ENCODE measurements around the gene ST8SIA4. TPM values are rescaled to one million over a fixed set of nuclear protein-coding genes. Genes with fewer than 3 reads are reported as not detected.
A peak's percentile ranks its signal among the peaks of the same experiment; 100 is the strongest.

The ST8SIA4 gene
- total RNA-seq, 2 donors from 2014 or later, result 1.9 to 2.4 TPM

DNA sequence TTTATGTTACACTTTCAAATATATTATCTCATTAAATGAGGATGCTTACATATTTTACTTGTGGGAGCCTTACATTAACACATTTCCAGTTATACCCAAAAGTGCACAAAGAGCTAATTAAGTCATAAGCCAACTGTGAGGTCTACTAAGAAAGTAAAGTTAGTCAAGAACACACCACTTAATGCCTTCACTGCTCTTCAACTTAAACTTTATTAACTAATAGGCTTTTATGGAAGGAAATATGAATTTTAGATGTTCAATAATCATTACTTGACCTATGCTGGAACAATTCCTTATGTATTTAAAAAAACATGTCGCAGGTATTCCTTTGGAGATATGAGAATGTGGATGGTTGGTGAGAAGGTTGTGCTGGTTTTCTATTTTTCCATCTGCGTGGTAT, 3.4 kb downstream of the ST8SIA4 start:
- peak overlapping the region in 1 of 2 donors; percentile 58 for H3K4me3 ChIP-seq
- peaks cover 0 to 14% of the 10 kb centered on the region in 2 donors for H3K4me1 ChIP-seq
- peak overlapping the region in 1 of 2 donors; percentile 78 for H3K27ac ChIP-seq
- no peaks in the 10 kb centered on the region for H3K36me3 ChIP-seq
- no peaks in the 10 kb centered on the region for H3K9me3 ChIP-seq
- H3K27me3 ChIP-seq, result no peaks in the 10 kb centered on the region
- DNase-seq (ENCODE audit: low spot score), result no peak
- TF ChIP-seq, protein P1, sequence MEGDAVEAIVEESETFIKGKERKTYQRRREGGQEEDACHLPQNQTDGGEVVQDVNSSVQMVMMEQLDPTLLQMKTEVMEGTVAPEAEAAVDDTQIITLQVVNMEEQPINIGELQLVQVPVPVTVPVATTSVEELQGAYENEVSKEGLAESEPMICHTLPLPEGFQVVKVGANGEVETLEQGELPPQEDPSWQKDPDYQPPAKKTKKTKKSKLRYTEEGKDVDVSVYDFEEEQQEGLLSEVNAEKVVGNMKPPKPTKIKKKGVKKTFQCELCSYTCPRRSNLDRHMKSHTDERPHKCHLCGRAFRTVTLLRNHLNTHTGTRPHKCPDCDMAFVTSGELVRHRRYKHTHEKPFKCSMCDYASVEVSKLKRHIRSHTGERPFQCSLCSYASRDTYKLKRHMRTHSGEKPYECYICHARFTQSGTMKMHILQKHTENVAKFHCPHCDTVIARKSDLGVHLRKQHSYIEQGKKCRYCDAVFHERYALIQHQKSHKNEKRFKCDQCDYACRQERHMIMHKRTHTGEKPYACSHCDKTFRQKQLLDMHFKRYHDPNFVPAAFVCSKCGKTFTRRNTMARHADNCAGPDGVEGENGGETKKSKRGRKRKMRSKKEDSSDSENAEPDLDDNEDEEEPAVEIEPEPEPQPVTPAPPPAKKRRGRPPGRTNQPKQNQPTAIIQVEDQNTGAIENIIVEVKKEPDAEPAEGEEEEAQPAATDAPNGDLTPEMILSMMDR (IDR thresholded peaks at IDR 0.05), result no peak

DNA sequence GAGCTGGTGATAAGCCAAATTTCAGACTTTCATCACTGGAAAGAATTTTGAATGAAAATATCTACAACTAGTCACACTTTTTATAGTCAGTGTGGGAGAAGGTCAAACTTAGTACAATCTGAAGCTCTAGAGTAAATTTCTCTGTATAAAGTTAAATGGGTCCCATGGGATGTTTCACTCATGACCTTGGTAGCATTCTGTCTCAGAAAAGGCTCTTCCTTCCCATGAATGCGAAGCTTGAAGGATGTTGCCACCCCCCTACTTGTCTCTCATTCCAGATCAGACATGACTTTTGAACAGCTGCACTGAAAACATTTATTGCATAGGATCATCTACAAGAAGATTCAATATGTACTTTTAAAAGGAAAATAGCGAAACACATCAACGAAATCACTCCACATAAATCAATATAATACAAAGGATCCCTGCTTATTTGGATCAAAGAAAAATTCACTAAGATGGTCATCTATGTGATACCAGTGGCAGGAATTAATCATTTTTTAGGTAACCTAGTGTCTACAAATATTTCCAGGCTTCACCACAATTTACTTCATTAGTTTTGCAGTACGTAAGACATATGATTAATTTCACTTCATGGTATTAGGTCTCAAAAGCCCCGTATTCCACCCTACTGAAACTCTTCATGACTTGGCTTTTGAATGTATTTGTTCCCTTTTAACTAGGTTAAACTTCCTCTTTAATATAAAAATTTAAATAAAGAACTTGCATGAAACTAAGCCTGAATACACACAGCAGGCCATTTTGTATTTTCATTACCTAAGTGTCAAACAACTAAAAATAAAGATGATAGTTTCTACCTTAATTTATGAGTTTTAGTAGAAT, 4.4 kb downstream of the ST8SIA4 start:
- Histone ChIP-seq H3K27ac (no peak overlapping the region), H3K4me3 (no peak overlapping the region), H3K36me3 (no peaks in the 10 kb centered on the region), H3K9me3 (no peaks in the 10 kb centered on the region), H3K4me1 (peaks cover 0 to 14% of the 10 kb centered on the region in 2 donors), H3K27me3 (no peaks in the 10 kb centered on the region)
- TF ChIP-seq, protein P1 (IDR thresholded peaks at IDR 0.05), result no peak
- no peak for DNase-seq (ENCODE audit: low spot score)

DNA sequence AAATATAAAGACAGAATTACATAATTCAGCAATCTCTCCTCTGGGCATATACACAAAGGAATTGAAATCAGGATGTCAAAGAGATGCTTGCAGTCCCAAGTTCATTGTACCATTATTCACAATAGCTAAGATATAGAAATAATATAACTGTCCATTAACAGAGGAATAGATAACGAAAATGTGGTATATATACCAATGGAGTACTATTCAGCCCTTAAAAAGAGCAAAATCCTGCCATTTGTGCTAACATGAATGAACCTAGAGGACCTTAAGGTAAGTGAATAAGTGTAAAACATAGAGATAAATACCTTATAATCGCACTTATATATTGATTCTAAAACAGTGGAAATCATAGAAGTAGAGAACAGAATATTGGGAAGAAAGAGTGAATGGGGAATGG, 7.0 kb downstream of the ST8SIA4 start:
- H3K4me3 ChIP-seq, result no peak overlapping the region
- no peak for DNase-seq (ENCODE audit: low spot score)
- H3K36me3 ChIP-seq, result no peaks in the 10 kb centered on the region

DNA sequence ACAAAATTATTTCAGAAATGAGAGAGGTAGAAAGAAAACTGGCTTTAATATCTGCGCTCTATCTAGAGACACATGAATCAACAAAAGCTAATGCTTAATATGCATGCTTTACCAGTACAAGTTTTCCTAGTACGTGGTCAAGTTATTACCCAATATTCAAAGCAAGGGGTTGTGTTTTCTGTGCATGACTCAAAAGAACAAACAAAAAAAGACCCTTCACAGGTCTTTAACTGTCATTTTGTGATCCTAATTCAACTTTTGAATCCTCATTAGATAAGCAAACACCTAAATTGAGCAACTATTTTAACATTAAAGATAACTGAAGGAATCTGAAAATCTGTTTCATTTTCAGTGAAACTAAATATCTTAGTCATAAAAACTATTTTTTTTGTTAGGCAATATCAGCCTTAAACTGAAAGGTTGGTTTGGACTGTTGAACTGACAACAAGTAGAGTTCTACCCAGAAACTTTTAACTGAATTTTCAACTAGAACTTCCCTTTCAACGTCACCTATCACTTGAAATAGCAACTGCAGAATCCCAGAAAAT, 12.5 kb downstream of the ST8SIA4 start:
- Histone ChIP-seq H3K9me3 (no peaks in the 10 kb centered on the region), H3K36me3 (no peaks in the 10 kb centered on the region), H3K27ac (peak overlapping the region; percentile 36 to 43), H3K27me3 (no peaks in the 10 kb centered on the region), H3K4me1 (no peaks in the 10 kb centered on the region), H3K4me3 (peak overlapping the region; percentile 3 to 5)
- TF ChIP-seq, protein P1 (IDR thresholded peaks at IDR 0.05), result no peak
- no peak for DNase-seq (ENCODE audit: low spot score)

More for the DNA sequence above, 7.0 kb downstream of the ST8SIA4 start:
- TF ChIP-seq, protein P1 (IDR thresholded peaks at IDR 0.05), result no peak
- Histone ChIP-seq H3K4me1 (peaks cover 0 to 12% of the 10 kb centered on the region in 2 donors), H3K27me3 (no peaks in the 10 kb centered on the region), H3K9me3 (no peaks in the 10 kb centered on the region), H3K27ac (no peak overlapping the region)

DNA sequence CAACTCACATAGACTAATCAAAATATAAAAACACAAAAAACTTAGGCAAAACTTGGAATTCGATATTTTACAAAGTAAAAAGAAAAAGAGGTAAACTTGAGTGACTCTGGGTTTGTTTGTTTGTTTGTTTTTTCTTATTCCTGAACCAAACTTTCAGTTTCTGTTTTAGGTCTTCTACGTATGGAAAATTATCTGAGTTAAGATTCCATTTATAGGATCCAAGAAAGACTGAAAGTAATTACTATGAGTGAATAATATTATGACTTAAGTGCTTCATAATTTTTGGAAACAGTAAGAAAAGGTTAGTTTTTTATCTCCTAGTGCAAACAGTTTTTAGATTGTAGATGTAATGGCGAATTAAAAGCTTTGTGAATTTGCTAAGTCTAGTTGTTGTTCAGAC, 13.2 kb downstream of the ST8SIA4 start:
- TF ChIP-seq, protein P1 (IDR thresholded peaks at IDR 0.05), result no peak
- Histone ChIP-seq H3K4me1 (no peaks in the 10 kb centered on the region), H3K9me3 (no peaks in the 10 kb centered on the region), H3K27me3 (no peaks in the 10 kb centered on the region), H3K27ac (peak overlapping the region; percentile 36 to 43), H3K4me3 (peak overlapping the region; percentile 3 to 5), H3K36me3 (no peaks in the 10 kb centered on the region)
- DNase-seq (ENCODE audit: low spot score), result no peak
